ENCODE data around the gene PCAT7.

DNA sequence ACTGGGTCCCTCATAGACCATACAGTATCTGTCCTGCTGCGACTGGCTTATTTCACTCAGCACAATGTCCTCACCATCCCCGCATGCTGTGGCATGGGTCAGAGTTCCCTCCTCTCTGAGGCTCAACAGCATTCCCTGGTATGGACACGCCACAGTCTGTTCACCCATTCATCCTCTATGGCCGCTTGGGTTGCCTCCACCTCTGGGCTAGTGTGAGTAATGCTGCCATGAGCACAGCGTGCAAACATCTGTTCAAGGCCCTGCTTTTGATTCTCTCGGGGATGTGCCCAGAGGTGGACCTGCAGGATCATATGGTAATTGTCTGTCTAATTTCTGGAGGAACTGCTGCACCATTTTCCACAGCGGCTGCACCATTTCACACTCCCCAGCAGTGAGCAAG lies 44.2 kb downstream of the PCAT7 start:
- TF ChIP-seq CTCF (IDR thresholded peaks at IDR 0.05) = no peak
- TF ChIP-seq POLR2A (IDR thresholded peaks at IDR 0.05) = no peak
